ENCODE measurements around the gene PPP2R2C.

Gene PPP2R2C

GRCh38 chr4:6301732-6302442, 170.5 kb downstream of the PPP2R2C start:
- Histone ChIP-seq H2AK5ac (ENCODE audit: low read depth, low read length) (no peak overlapping the region), H3K27ac (replicated peaks; ENCODE audit: low read length) (no peak overlapping the region), H3K4me3 (ENCODE audit: low read length in 2 of 2) (peak overlapping the region in 1 of 2 donors; percentile 22), H3K9me3 (replicated peaks in 1 of 2; ENCODE audit: control insufficient read depth in 2 of 2, insufficient read depth in 1 of 2, low read depth in 1 of 2, low read length in 2 of 2) (no peaks in the 10 kb centered on the region), H3K4me1 (ENCODE audit: control insufficient read depth in 2 of 2, insufficient read depth in 1 of 2, low read depth in 1 of 2, low read length in 2 of 2) (peaks cover 0 to 3% of the 10 kb centered on the region in 2 donors), H3K36me3 (replicated peaks in 1 of 2; ENCODE audit: control insufficient read depth in 2 of 2, insufficient read depth in 2 of 2, low read length in 2 of 2) (peaks cover 34 to 35% of the 10 kb centered on the region in 2 donors), H2AFZ (ENCODE audit: low read length) (no peak overlapping the region), H3K27me3 (ENCODE audit: control insufficient read depth in 3 of 3, insufficient read depth in 3 of 3, low read depth in 1 of 3, low read length in 3 of 3) (no peaks in the 10 kb centered on the region), H3K9ac (ENCODE audit: low read depth, low read length, poor library complexity) (no peak overlapping the region), H4K8ac (ENCODE audit: low read depth, low read length) (peak overlapping the region; percentile 27), H3K23ac (ENCODE audit: low read depth, low read length, poor library complexity) (peak overlapping the region; percentile 74), H3K79me1 (ENCODE audit: low read depth, low read length) (peaks cover 7% of the 10 kb centered on the region), H2BK120ac (ENCODE audit: low read depth, low read length) (no peak overlapping the region), H2BK15ac (ENCODE audit: low read length) (no peak overlapping the region), H2BK5ac (ENCODE audit: low read length) (no peak overlapping the region), H3K18ac (ENCODE audit: low read length) (no peak overlapping the region), H4K91ac (ENCODE audit: low read depth, low read length, poor library complexity) (no peak overlapping the region), H3K4me2 (ENCODE audit: insufficient read depth, low read length, poor library complexity, severe bottlenecking) (no peak overlapping the region), H3K14ac (ENCODE audit: low read length) (no peak overlapping the region), H2BK12ac (ENCODE audit: low read length) (no peak overlapping the region), H3K4ac (ENCODE audit: low read length) (no peak overlapping the region)
- no peak for DNase-seq (ENCODE audit: low spot score)
- WGBS, 2 donors (ENCODE audit: extremely low coverage in 2 of 2, insufficient read length in 2 of 2, insufficient replicate concordance in 1 of 2) = no CpG with 5 or more reads among the region's 55 CpGs

GRCh38 chr4:6301051-6301731, 171.2 kb downstream of the PPP2R2C start:
- peaks cover 35 to 36% of the 10 kb centered on the region in 2 donors for H3K36me3 ChIP-seq (replicated peaks in 1 of 2; ENCODE audit: control insufficient read depth in 2 of 2, insufficient read depth in 2 of 2, low read length in 2 of 2)
- no peak overlapping the region for H2BK12ac ChIP-seq (ENCODE audit: low read length)
- no peak overlapping the region for H2BK5ac ChIP-seq (ENCODE audit: low read length)
- DNase-seq (ENCODE audit: low spot score) = no peak
- H3K9me3 ChIP-seq (replicated peaks in 1 of 2; ENCODE audit: control insufficient read depth in 2 of 2, insufficient read depth in 1 of 2, low read depth in 1 of 2, low read length in 2 of 2) = no peaks in the 10 kb centered on the region
- H3K18ac ChIP-seq (ENCODE audit: low read length) = no peak overlapping the region
- H2AFZ ChIP-seq (ENCODE audit: low read length) = no peak overlapping the region
- H3K79me1 ChIP-seq (ENCODE audit: low read depth, low read length) = peaks cover 7% of the 10 kb centered on the region
- WGBS, 2 donors (ENCODE audit: extremely low coverage in 2 of 2, insufficient read length in 2 of 2, insufficient replicate concordance in 1 of 2) = no CpG with 5 or more reads among the region's 35 CpGs
- peak overlapping the region; percentile 30 for H3K9ac ChIP-seq (ENCODE audit: low read depth, low read length, poor library complexity)
- peak overlapping the region; percentile 58 for H3K23ac ChIP-seq (ENCODE audit: low read depth, low read length, poor library complexity)
- no peak overlapping the region for H3K27ac ChIP-seq (replicated peaks; ENCODE audit: low read length)
- no peak overlapping the region for H2AK5ac ChIP-seq (ENCODE audit: low read depth, low read length)
- no peak overlapping the region for H3K4me3 ChIP-seq (ENCODE audit: low read length in 2 of 2)
- H3K27me3 ChIP-seq (ENCODE audit: control insufficient read depth in 3 of 3, insufficient read depth in 3 of 3, low read depth in 1 of 3, low read length in 3 of 3) = no peaks in the 10 kb centered on the region
- H4K8ac ChIP-seq (ENCODE audit: low read depth, low read length) = no peak overlapping the region
- H3K4me2 ChIP-seq (ENCODE audit: insufficient read depth, low read length, poor library complexity, severe bottlenecking) = no peak overlapping the region
- no peak overlapping the region for H4K91ac ChIP-seq (ENCODE audit: low read depth, low read length, poor library complexity)
- no peak overlapping the region for H3K14ac ChIP-seq (ENCODE audit: low read length)
- H2BK120ac ChIP-seq (ENCODE audit: low read depth, low read length) = no peak overlapping the region
- peaks cover 0 to 2% of the 10 kb centered on the region in 2 donors for H3K4me1 ChIP-seq (ENCODE audit: control insufficient read depth in 2 of 2, insufficient read depth in 1 of 2, low read depth in 1 of 2, low read length in 2 of 2)
- H3K4ac ChIP-seq (ENCODE audit: low read length) = no peak overlapping the region
- no peak overlapping the region for H2BK15ac ChIP-seq (ENCODE audit: low read length)

- H4K91ac ChIP-seq (ENCODE audit: low read depth, low read length, poor library complexity) = no peak overlapping the region
- WGBS, 2 donors (ENCODE audit: extremely low coverage in 2 of 2, insufficient read length in 2 of 2, insufficient replicate concordance in 1 of 2) = no CpG with 5 or more reads among the region's 11 CpGs
- no peak overlapping the region for H3K23ac ChIP-seq (ENCODE audit: low read depth, low read length, poor library complexity)
- no peak overlapping the region for H2BK15ac ChIP-seq (ENCODE audit: low read length)
- peak overlapping the region; percentile 64 for H3K14ac ChIP-seq (ENCODE audit: low read length)
- peak overlapping the region; percentile 54 for H2BK120ac ChIP-seq (ENCODE audit: low read depth, low read length)
- H3K4me2 ChIP-seq (ENCODE audit: insufficient read depth, low read length, poor library complexity, severe bottlenecking) = no peak overlapping the region
- no peak overlapping the region for H2BK12ac ChIP-seq (ENCODE audit: low read length)
- H4K8ac ChIP-seq (ENCODE audit: low read depth, low read length) = no peak overlapping the region
- H2AK5ac ChIP-seq (ENCODE audit: low read depth, low read length) = no peak overlapping the region
- peaks cover 38 to 39% of the 10 kb centered on the region in 2 donors for H3K36me3 ChIP-seq (replicated peaks in 1 of 2; ENCODE audit: control insufficient read depth in 2 of 2, insufficient read depth in 2 of 2, low read length in 2 of 2)
- no peak overlapping the region for H3K27ac ChIP-seq (replicated peaks; ENCODE audit: low read length)
- no peaks in the 10 kb centered on the region for H3K9me3 ChIP-seq (replicated peaks in 1 of 2; ENCODE audit: control insufficient read depth in 2 of 2, insufficient read depth in 1 of 2, low read depth in 1 of 2, low read length in 2 of 2)
- peaks cover 7% of the 10 kb centered on the region for H3K79me1 ChIP-seq (ENCODE audit: low read depth, low read length)
- no peak overlapping the region for H3K18ac ChIP-seq (ENCODE audit: low read length)
- H2BK5ac ChIP-seq (ENCODE audit: low read length) = no peak overlapping the region
- no peak overlapping the region for H3K9ac ChIP-seq (ENCODE audit: low read depth, low read length, poor library complexity)
- no peaks in the 10 kb centered on the region for H3K4me1 ChIP-seq (ENCODE audit: control insufficient read depth in 2 of 2, insufficient read depth in 1 of 2, low read depth in 1 of 2, low read length in 2 of 2)
- DNase-seq (ENCODE audit: low spot score) = no peak
- H3K4ac ChIP-seq (ENCODE audit: low read length) = no peak overlapping the region
- no peaks in the 10 kb centered on the region for H3K27me3 ChIP-seq (ENCODE audit: control insufficient read depth in 3 of 3, insufficient read depth in 3 of 3, low read depth in 1 of 3, low read length in 3 of 3)
- H2AFZ ChIP-seq (ENCODE audit: low read length) = no peak overlapping the region
- no peak overlapping the region for H3K4me3 ChIP-seq (ENCODE audit: low read length in 2 of 2)
Observed at GRCh38 chr4:6300359-6300758, 172.1 kb downstream of the PPP2R2C start.

GRCh38 chr4:6299875-6300274, 172.5 kb downstream of the PPP2R2C start:
- Histone ChIP-seq H2BK15ac (ENCODE audit: low read length) (no peak overlapping the region), H2BK120ac (ENCODE audit: low read depth, low read length) (peak overlapping the region; percentile 54), H3K23ac (ENCODE audit: low read depth, low read length, poor library complexity) (no peak overlapping the region), H3K36me3 (replicated peaks in 1 of 2; ENCODE audit: control insufficient read depth in 2 of 2, insufficient read depth in 2 of 2, low read length in 2 of 2) (peaks cover 42 to 43% of the 10 kb centered on the region in 2 donors), H3K14ac (ENCODE audit: low read length) (no peak overlapping the region), H3K4me1 (ENCODE audit: control insufficient read depth in 2 of 2, insufficient read depth in 1 of 2, low read depth in 1 of 2, low read length in 2 of 2) (no peaks in the 10 kb centered on the region), H2AFZ (ENCODE audit: low read length) (no peak overlapping the region), H2AK5ac (ENCODE audit: low read depth, low read length) (no peak overlapping the region), H4K8ac (ENCODE audit: low read depth, low read length) (no peak overlapping the region), H2BK5ac (ENCODE audit: low read length) (no peak overlapping the region), H3K18ac (ENCODE audit: low read length) (no peak overlapping the region), H3K9ac (ENCODE audit: low read depth, low read length, poor library complexity) (no peak overlapping the region), H2BK12ac (ENCODE audit: low read length) (no peak overlapping the region), H4K91ac (ENCODE audit: low read depth, low read length, poor library complexity) (no peak overlapping the region), H3K4ac (ENCODE audit: low read length) (no peak overlapping the region), H3K27ac (replicated peaks; ENCODE audit: low read length) (no peak overlapping the region), H3K79me1 (ENCODE audit: low read depth, low read length) (peaks cover 7% of the 10 kb centered on the region), H3K4me3 (ENCODE audit: low read length in 2 of 2) (no peak overlapping the region), H3K9me3 (replicated peaks in 1 of 2; ENCODE audit: control insufficient read depth in 2 of 2, insufficient read depth in 1 of 2, low read depth in 1 of 2, low read length in 2 of 2) (no peaks in the 10 kb centered on the region), H3K27me3 (ENCODE audit: control insufficient read depth in 3 of 3, insufficient read depth in 3 of 3, low read depth in 1 of 3, low read length in 3 of 3) (no peaks in the 10 kb centered on the region), H3K4me2 (ENCODE audit: insufficient read depth, low read length, poor library complexity, severe bottlenecking) (no peak overlapping the region)
- DNase-seq (ENCODE audit: low spot score) = no peak
- WGBS, 2 donors (ENCODE audit: extremely low coverage in 2 of 2, insufficient read length in 2 of 2, insufficient replicate concordance in 1 of 2) = 100% methylated on average over 1 of the region's 12 CpGs; no CpG with 5 or more reads in 1 of the 2 donors

Data from neuronal stem cell (in vitro differentiated cells).